HG02870 (cell line): ENCODE data around the gene MGLL.
"Not testable (repeated sequence)": the region's sequence is repeated elsewhere in the genome, so short reads cannot be mapped to it uniquely, and the experiment has no call there.

Experiments used
- ATAC-seq: cut with Tn5 transposase; IDR thresholded peaks from one replicate; pipeline ENCODE4 v1.9.1; 2021; ENCODE audit warnings: mild to moderate bottlenecking, moderate library complexity; ENCODE audit not compliant: unreplicated experiment

The MGLL gene

GRCh38 chr3:127693336-127693843, 128.9 kb downstream of the MGLL start:
- ATAC-seq, result no peak

- ATAC-seq, result no peak
These were observed 129.6 kb downstream of the MGLL start for GRCh38 chr3:127692501-127693335.

GRCh38 chr3:127691974-127692373, 130.3 kb downstream of the MGLL start:
- ATAC-seq, result no peak

- no peak for ATAC-seq
These were observed 130.8 kb downstream of the MGLL start for GRCh38 chr3:127691489-127691888.

- ATAC-seq, result no peak
These were observed 131.4 kb downstream of the MGLL start for GRCh38 chr3:127690823-127691452.

- ATAC-seq, result no peak
These were observed 132.2 kb downstream of the MGLL start for GRCh38 chr3:127690106-127690505.

- no peak for ATAC-seq
These were observed 133.0 kb downstream of the MGLL start for GRCh38 chr3:127689266-127689860.

GRCh38 chr3:127688416-127689265, 133.7 kb downstream of the MGLL start:
- no peak for ATAC-seq

GRCh38 chr3:127688022-127688415, 134.3 kb downstream of the MGLL start:
- ATAC-seq, result no peak

- no peak for ATAC-seq
These were observed 135.0 kb downstream of the MGLL start for GRCh38 chr3:127687228-127687737.

GRCh38 chr3:127686512-127686894, 135.8 kb downstream of the MGLL start:
- ATAC-seq, result no peak

- ATAC-seq, result no peak
These were observed 136.4 kb downstream of the MGLL start for GRCh38 chr3:127685708-127686511.

GRCh38 chr3:127684871-127685707, 137.2 kb downstream of the MGLL start:
- no peak for ATAC-seq

- ATAC-seq, result no peak
These were observed 139.8 kb downstream of the MGLL start for GRCh38 chr3:127682561-127682960.

- ATAC-seq, result not testable (repeated sequence)
These were observed 140.2 kb downstream of the MGLL start for GRCh38 chr3:127682175-127682554.

GRCh38 chr3:127680798-127681221, 141.5 kb downstream of the MGLL start:
- no peak for ATAC-seq

GRCh38 chr3:127680146-127680661, 142.1 kb downstream of the MGLL start:
- ATAC-seq, result no peak

- no peak for ATAC-seq
These were observed 142.7 kb downstream of the MGLL start for GRCh38 chr3:127679534-127680145.
